ENCODE data around the gene RANBP3L. TPM values are rescaled to one million over a fixed set of nuclear protein-coding genes. Genes with fewer than 3 reads are reported as not detected.
A peak's percentile ranks its signal among the peaks of the same experiment; 100 is the strongest.

Gene RANBP3L
- total and polyA plus RNA-seq, 11 donors: 0.14 to 2.2 (median 0.38) TPM

DNA sequence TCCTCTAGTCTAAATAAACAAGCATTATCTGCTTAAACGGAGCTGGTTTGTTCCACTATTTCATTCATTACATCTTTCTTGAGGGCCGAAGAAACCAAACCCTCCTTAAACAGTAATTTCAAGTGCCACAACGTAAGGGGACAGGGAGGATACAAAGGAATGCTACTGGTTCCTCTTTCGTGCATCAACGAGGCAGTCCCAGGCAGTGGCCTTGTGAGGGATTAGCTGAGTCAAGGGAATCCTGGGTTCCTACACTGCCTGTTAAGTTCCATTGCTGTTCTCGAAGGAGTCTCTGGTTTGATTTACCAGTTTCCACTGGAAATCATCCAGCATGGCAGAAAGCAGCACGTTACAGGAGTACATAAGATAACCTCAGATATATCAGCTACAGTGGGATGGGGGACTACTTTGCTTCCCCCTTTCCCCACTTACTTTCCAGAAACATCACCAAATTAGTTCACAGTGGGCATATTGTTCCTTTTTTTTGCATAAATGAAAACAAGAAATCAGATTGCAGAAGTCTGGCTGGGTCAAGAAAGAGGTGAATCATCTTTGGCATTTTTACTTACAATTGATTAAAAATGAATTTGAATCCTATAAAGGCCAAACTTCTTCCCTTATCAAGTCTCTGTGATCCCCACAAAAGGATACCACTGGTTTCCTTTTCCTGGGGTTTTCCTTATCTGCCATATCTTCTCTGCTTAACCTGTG is 2.5 kb upstream of the RANBP3L start:
- DNase-seq (no peak), ATAC-seq (no peak)
- Histone ChIP-seq H3K4me3 (no peak overlapping the region), H3K27ac (no peak overlapping the region), H3K36me3 (no peaks in the 10 kb centered on the region), H3K4me1 (peaks cover 0 to 27% (median 10%) of the 10 kb centered on the region in 12 donors), H3K27me3 (no peaks in the 10 kb centered on the region), H3K9me3 (no peaks in the 10 kb centered on the region)
- intact Hi-C loops (cut with DNase I): loop anchor here in 9 of 10 donors (2.0 to 10.0 kb wide), 9 partner anchors 37 to 391 kb away; partner anchors contain the start of gene NADK2 (in 3 of the 9)
- no peak for TF ChIP-seq POLR2A (IDR thresholded peaks at IDR 0.05)
- TF ChIP-seq, protein P1, sequence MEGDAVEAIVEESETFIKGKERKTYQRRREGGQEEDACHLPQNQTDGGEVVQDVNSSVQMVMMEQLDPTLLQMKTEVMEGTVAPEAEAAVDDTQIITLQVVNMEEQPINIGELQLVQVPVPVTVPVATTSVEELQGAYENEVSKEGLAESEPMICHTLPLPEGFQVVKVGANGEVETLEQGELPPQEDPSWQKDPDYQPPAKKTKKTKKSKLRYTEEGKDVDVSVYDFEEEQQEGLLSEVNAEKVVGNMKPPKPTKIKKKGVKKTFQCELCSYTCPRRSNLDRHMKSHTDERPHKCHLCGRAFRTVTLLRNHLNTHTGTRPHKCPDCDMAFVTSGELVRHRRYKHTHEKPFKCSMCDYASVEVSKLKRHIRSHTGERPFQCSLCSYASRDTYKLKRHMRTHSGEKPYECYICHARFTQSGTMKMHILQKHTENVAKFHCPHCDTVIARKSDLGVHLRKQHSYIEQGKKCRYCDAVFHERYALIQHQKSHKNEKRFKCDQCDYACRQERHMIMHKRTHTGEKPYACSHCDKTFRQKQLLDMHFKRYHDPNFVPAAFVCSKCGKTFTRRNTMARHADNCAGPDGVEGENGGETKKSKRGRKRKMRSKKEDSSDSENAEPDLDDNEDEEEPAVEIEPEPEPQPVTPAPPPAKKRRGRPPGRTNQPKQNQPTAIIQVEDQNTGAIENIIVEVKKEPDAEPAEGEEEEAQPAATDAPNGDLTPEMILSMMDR (IDR thresholded peaks at IDR 0.05): no peak
- 72 to 78% (median 75%) methylated on average over 7 of the region's 7 CpGs for WGBS, 4 donors

DNA sequence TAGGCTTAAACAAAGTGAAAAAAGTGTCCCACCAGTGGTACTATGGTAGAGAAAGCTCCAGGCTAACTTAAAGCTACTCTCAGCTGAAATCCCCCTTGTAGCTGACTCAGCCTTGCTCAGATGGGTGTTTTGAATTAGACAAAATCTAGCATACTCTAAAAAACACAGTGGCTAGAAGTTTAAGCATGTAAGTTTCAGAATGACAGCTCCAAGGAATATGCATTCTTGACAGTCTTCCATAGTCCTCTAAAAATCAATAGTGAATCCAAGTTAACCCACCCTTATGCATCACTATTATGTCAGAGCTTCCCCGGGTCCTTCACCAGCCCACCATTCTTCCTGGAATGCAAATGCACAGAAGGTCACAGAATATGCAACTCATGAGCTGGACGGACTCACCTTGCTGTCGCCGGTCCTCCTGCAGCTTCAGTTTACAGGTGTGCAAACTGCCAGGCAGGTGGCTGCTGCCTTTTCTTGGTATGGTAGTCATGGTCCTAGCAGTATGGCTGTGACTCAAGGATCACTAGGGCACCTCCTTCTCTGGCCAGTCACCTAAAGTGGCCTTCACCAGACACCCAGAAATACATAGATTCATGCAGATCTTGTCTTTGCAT is 668 bp downstream of the RANBP3L start:
- ATAC-seq: no peak

DNA sequence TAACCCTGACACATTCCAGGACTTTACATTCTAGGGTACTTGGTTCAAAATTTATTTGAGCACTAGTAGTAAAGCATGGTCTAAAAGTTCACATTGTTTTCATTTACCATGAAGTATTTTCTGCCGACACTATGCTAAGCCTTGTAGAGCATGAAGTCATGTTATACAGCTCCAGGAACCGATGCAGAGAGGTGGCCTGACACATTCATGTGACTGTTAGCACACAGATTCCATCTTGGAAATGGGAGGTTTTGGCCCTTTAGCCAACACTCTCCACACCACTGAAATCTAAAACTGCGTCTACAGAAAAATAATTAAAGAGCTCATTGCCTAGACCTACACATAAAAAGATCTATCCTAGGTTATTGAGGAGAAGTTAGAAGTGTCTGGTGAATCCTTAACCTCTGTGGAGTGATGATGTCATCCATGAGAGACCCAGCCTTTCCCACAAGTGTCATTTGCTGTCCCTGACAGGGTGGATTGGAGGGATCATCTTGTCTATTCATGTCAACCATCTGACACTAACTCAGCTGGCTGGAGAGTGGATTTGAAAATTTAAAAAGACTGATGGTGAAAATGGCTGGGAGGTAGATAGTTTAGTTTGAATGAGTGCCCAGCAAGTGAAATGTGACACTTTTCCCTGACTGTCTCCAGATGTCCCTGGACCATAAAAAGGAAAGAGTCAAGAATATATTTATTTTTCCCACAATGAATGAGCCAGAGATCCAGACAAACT is 1.3 kb downstream of the RANBP3L start:
- Histone ChIP-seq H3K4me1 (peaks cover 0 to 23% (median 10%) of the 10 kb centered on the region in 12 donors), H3K9me3 (no peaks in the 10 kb centered on the region), H3K27me3 (no peaks in the 10 kb centered on the region), H3K27ac (peak overlapping the region in 5 of 12 donors; percentile 2 to 76 (median 72)), H3K4me3 (peak overlapping the region in 8 of 12 donors; percentile 1 to 50 (median 37)), H3K36me3 (no peaks in the 10 kb centered on the region)
- DNase-seq: no peak
- intact Hi-C loops (cut with DNase I): loop anchor here in 8 of 10 donors (2.0 to 10.0 kb wide), 8 partner anchors 30 to 394 kb away; partner anchors contain the start of gene NADK2 (in 3 of the 8)
- WGBS, 4 donors: 67 to 89% (median 80%) methylated on average over 3 of the region's 3 CpGs
- ATAC-seq: peak in 1 of 4 donors; percentile 16
- no peak for TF ChIP-seq POLR2A (IDR thresholded peaks at IDR 0.05)
- TF ChIP-seq, protein P1 (IDR thresholded peaks at IDR 0.05): no peak

More for the DNA sequence above, 668 bp downstream of the RANBP3L start:
- no peak for TF ChIP-seq POLR2A (IDR thresholded peaks at IDR 0.05)
- TF ChIP-seq, protein P1 (IDR thresholded peaks at IDR 0.05): no peak
- Histone ChIP-seq H3K4me1 (peaks cover 0 to 30% (median 10%) of the 10 kb centered on the region in 12 donors), H3K27me3 (no peaks in the 10 kb centered on the region), H3K27ac (peak overlapping the region in 10 of 12 donors; percentile 2 to 76 (median 68)), H3K4me3 (peak overlapping the region in 8 of 12 donors; percentile 31 to 50 (median 43)), H3K36me3 (no peaks in the 10 kb centered on the region), H3K9me3 (no peaks in the 10 kb centered on the region)
- WGBS, 4 donors: 68 to 90% (median 81%) methylated on average over 4 of the region's 4 CpGs
- no peak for DNase-seq
- intact Hi-C loops (cut with DNase I): loop anchor here in 8 of 10 donors (2.0 to 10.0 kb wide), 8 partner anchors 30 to 394 kb away; partner anchors contain the start of gene NADK2 (in 3 of the 8)
